Measurements from ENCODE around the gene DLX4.

DLX4 gene

DNA sequence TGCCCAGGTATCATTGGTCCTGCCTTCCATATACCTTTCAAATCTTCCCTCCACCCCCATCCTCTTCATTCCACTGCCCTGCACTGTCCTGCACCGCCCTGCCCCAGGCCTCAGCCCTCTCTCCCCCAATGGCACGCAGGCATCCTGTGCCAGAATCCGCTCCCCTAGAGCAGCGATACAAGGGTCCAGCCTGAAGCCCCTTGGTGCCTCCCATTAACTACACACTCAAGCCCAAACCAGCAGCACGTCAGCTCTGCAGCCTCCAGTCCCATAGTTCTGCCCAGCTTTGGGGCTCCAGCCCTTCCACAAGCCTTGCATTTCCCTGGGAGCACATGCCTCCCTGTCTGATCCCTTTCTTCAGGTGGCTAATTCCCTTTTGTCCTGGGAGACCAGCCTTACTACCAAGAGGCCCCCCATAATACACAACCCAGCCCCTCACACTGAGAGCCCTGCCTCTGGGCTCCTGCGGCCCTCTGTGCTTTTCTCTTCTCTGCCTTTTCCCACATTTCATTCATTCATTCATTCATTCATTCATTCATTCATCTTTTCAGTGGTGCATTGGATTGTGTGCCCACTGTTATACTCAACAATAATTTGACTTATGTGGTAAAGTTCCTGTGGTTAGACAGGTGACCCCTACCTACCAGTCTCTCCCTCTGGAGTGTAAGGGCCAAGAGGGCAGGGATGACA is 52.8 kb downstream of the DLX4 start:
- DNase-seq (ENCODE audit: low spot score), result no peak
- H3K27ac ChIP-seq, result no peak overlapping the region
- TF ChIP-seq, protein P1, sequence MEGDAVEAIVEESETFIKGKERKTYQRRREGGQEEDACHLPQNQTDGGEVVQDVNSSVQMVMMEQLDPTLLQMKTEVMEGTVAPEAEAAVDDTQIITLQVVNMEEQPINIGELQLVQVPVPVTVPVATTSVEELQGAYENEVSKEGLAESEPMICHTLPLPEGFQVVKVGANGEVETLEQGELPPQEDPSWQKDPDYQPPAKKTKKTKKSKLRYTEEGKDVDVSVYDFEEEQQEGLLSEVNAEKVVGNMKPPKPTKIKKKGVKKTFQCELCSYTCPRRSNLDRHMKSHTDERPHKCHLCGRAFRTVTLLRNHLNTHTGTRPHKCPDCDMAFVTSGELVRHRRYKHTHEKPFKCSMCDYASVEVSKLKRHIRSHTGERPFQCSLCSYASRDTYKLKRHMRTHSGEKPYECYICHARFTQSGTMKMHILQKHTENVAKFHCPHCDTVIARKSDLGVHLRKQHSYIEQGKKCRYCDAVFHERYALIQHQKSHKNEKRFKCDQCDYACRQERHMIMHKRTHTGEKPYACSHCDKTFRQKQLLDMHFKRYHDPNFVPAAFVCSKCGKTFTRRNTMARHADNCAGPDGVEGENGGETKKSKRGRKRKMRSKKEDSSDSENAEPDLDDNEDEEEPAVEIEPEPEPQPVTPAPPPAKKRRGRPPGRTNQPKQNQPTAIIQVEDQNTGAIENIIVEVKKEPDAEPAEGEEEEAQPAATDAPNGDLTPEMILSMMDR (IDR thresholded peaks at IDR 0.05), result no peak

GRCh38 chr17:50022463-50023130 is 53.6 kb downstream of the DLX4 start:
- no peak overlapping the region for H3K4me3 ChIP-seq
- DNase-seq (ENCODE audit: low spot score), result no peak
- H3K27ac ChIP-seq, result no peak overlapping the region
- TF ChIP-seq, protein P1 (IDR thresholded peaks at IDR 0.05), result no peak

More for the DNA sequence above, 52.8 kb downstream of the DLX4 start:
- H3K4me3 ChIP-seq, result no peak overlapping the region

DNA sequence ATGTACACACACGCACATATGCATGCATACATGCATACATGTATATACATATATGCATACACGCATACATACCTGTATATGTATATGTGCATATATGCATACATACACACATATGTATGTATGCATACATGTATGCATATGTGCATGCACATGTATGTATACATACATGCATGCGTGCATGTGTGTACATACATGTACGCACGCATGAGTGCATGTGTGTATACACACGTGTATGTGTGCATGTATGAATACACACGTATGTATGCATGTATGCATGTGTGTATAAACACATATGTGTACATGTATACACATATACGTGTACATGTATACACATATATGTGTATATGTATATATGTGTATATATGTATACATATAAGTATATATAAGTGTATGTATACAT is 54.5 kb downstream of the DLX4 start:
- H3K27ac ChIP-seq, result no peak overlapping the region
- no peak overlapping the region for H3K4me3 ChIP-seq
- TF ChIP-seq, protein P1 (IDR thresholded peaks at IDR 0.05), result no peak
- no peak for DNase-seq (ENCODE audit: low spot score)

Data from coronary artery (tissue), 2 donors.